Fibroblast of peridontal ligament (primary cell): ENCODE data around the gene BRAT1.
A peak's percentile ranks its signal among the peaks of the same experiment; 100 is the strongest.

Experiments used
- DNase-seq: peaks from one replicate; pipeline ENCODE4 v3.0.0-alpha.2; 2010; ENCODE audit errors: extremely low read depth

BRAT1 gene

GRCh38 chr7:2510130-2510776 lies 45.1 kb downstream of the BRAT1 start:
- no peak for DNase-seq

- DNase-seq: no peak
Observed at GRCh38 chr7:2509298-2509906, 45.9 kb downstream of the BRAT1 start.

GRCh38 chr7:2508327-2509215 lies 46.8 kb downstream of the BRAT1 start:
- DNase-seq: peak; percentile 51

GRCh38 chr7:2507917-2508306 lies 47.4 kb downstream of the BRAT1 start:
- DNase-seq: no peak

GRCh38 chr7:2507208-2507916 lies 48.0 kb downstream of the BRAT1 start:
- DNase-seq: no peak

GRCh38 chr7:2505401-2505800 lies 49.9 kb downstream of the BRAT1 start:
- no peak for DNase-seq

GRCh38 chr7:2504889-2505375 lies 50.4 kb downstream of the BRAT1 start:
- DNase-seq: no peak

GRCh38 chr7:2504128-2504888 lies 51.0 kb downstream of the BRAT1 start:
- DNase-seq: no peak

- no peak for DNase-seq
Observed at GRCh38 chr7:2503056-2503941, 52.0 kb downstream of the BRAT1 start.

- DNase-seq: no peak
Observed at GRCh38 chr7:2502647-2502966, 52.7 kb downstream of the BRAT1 start.

- DNase-seq: no peak
Observed at GRCh38 chr7:2501947-2502646, 53.2 kb downstream of the BRAT1 start.

GRCh38 chr7:2500701-2501100 lies 54.6 kb downstream of the BRAT1 start:
- no peak for DNase-seq

GRCh38 chr7:2499719-2500430 lies 55.4 kb downstream of the BRAT1 start:
- no peak for DNase-seq

GRCh38 chr7:2499181-2499580 lies 56.1 kb downstream of the BRAT1 start:
- DNase-seq: no peak

- DNase-seq: no peak
Observed at GRCh38 chr7:2498708-2499107, 56.6 kb downstream of the BRAT1 start.

GRCh38 chr7:2497500-2498336 lies 57.6 kb downstream of the BRAT1 start:
- DNase-seq: peak; percentile 34

GRCh38 chr7:2497065-2497464 lies 58.3 kb downstream of the BRAT1 start:
- DNase-seq: no peak

GRCh38 chr7:2496375-2496774 lies 58.9 kb downstream of the BRAT1 start:
- no peak for DNase-seq
